K562 (cell line): ENCODE measurements around the gene GON4L.

Experiments
- KLF16 ChIP-seq: IDR thresholded peaks from 2 replicates; pipeline ENCODE4 v1.6.1; 2016; ENCODE audit warnings: antibody characterized with exemption
- SREBF2 ChIP-seq: sonication (generic); formaldehyde crosslinking; IDR thresholded peaks from 2 replicates; pipeline ENCODE4 v1.4.0; 2020; ENCODE audit warnings: mild to moderate bottlenecking, missing genetic modification reagents
- ZNF280A ChIP-seq: fragments of 450-650 bp; IDR thresholded peaks from 2 replicates; pipeline ENCODE4 v1.6.1; 2018; ENCODE audit warnings: mild to moderate bottlenecking, low read depth; ENCODE audit not compliant: partially characterized antibody
- ZNF76 ChIP-seq: fragments of 250-450 bp; sonication (Bioruptor Pico); IDR thresholded peaks from 2 replicates; pipeline ENCODE4 v1.4.0; 2020; ENCODE audit warnings: mild to moderate bottlenecking, moderate library complexity, borderline replicate concordance
- TF ChIP-seq, protein P1 (sequence below): sonication (generic); formaldehyde crosslinking; IDR thresholded peaks from 2 replicates; pipeline ENCODE4 v1.9.0; 2022; ENCODE audit warnings: mild to moderate bottlenecking, missing genetic modification reagents
- TF ChIP-seq, protein P2 (sequence below), 2 experiments: fragments of 450-650 bp; formaldehyde crosslinking in 1 of 2; IDR thresholded peaks; 2 replicates each; pipeline versions ENCODE4 v1.4.0 to v1.6.1; 2014 to 2020; ENCODE audit warnings: mild to moderate bottlenecking in 2 of 2, borderline replicate concordance in 1 of 2, low read depth in 1 of 2

GRCh38 chr1:155899683-155900082 lies 42.7 kb upstream of the GON4L start:
- TF ChIP-seq SREBF2 (CRISPR knock-in tag) (no peak), KLF16 (no peak), ZNF280A (no peak), ZNF76 (CRISPR knock-in tag) (no peak)
- TF ChIP-seq, protein P1, sequence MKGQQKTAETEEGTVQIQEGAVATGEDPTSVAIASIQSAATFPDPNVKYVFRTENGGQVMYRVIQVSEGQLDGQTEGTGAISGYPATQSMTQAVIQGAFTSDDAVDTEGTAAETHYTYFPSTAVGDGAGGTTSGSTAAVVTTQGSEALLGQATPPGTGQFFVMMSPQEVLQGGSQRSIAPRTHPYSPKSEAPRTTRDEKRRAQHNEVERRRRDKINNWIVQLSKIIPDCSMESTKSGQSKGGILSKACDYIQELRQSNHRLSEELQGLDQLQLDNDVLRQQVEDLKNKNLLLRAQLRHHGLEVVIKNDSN (CRISPR knock-in tag) = no peak
- TF ChIP-seq, protein P2, sequence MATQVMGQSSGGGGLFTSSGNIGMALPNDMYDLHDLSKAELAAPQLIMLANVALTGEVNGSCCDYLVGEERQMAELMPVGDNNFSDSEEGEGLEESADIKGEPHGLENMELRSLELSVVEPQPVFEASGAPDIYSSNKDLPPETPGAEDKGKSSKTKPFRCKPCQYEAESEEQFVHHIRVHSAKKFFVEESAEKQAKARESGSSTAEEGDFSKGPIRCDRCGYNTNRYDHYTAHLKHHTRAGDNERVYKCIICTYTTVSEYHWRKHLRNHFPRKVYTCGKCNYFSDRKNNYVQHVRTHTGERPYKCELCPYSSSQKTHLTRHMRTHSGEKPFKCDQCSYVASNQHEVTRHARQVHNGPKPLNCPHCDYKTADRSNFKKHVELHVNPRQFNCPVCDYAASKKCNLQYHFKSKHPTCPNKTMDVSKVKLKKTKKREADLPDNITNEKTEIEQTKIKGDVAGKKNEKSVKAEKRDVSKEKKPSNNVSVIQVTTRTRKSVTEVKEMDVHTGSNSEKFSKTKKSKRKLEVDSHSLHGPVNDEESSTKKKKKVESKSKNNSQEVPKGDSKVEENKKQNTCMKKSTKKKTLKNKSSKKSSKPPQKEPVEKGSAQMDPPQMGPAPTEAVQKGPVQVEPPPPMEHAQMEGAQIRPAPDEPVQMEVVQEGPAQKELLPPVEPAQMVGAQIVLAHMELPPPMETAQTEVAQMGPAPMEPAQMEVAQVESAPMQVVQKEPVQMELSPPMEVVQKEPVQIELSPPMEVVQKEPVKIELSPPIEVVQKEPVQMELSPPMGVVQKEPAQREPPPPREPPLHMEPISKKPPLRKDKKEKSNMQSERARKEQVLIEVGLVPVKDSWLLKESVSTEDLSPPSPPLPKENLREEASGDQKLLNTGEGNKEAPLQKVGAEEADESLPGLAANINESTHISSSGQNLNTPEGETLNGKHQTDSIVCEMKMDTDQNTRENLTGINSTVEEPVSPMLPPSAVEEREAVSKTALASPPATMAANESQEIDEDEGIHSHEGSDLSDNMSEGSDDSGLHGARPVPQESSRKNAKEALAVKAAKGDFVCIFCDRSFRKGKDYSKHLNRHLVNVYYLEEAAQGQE (IDR thresholded peaks at IDR 0.05; ENCODE audit: borderline replicate concordance) = no peak
- TF ChIP-seq, protein P2 (CRISPR knock-in tag; IDR thresholded peaks at IDR 0.05; ENCODE audit: low read depth) = no peak
